ENCODE results near the gene PDE4D.

PDE4D gene

GRCh38 chr5:59791617-59792016 is 101.9 kb downstream of the PDE4D start:
- Histone ChIP-seq H3K79me1 (ENCODE audit: low read depth, low read length) (no peaks in the 10 kb centered on the region), H3K18ac (ENCODE audit: low read length) (no peak overlapping the region), H3K4ac (ENCODE audit: low read length) (no peak overlapping the region), H3K4me1 (ENCODE audit: control insufficient read depth in 2 of 2, insufficient read depth in 1 of 2, low read depth in 1 of 2, low read length in 2 of 2) (no peaks in the 10 kb centered on the region), H2BK5ac (ENCODE audit: low read length) (no peak overlapping the region), H3K27me3 (ENCODE audit: control insufficient read depth in 3 of 3, insufficient read depth in 3 of 3, low read depth in 1 of 3, low read length in 3 of 3) (peaks cover 0 to 4% (median 0%) of the 10 kb centered on the region in 3 experiments), H2BK15ac (ENCODE audit: low read length) (no peak overlapping the region), H3K4me3 (ENCODE audit: low read length in 2 of 2) (no peak overlapping the region), H3K4me2 (ENCODE audit: insufficient read depth, low read length, poor library complexity, severe bottlenecking) (no peak overlapping the region), H3K9me3 (replicated peaks in 1 of 2; ENCODE audit: control insufficient read depth in 2 of 2, insufficient read depth in 1 of 2, low read depth in 1 of 2, low read length in 2 of 2) (no peaks in the 10 kb centered on the region), H3K27ac (replicated peaks; ENCODE audit: low read length) (no peak overlapping the region), H3K9ac (ENCODE audit: low read depth, low read length, poor library complexity) (no peak overlapping the region), H2AFZ (ENCODE audit: low read length) (no peak overlapping the region), H2AK5ac (ENCODE audit: low read depth, low read length) (no peak overlapping the region), H4K8ac (ENCODE audit: low read depth, low read length) (no peak overlapping the region), H3K23ac (ENCODE audit: low read depth, low read length, poor library complexity) (no peak overlapping the region), H3K36me3 (replicated peaks in 1 of 2; ENCODE audit: control insufficient read depth in 2 of 2, insufficient read depth in 2 of 2, low read length in 2 of 2) (no peaks in the 10 kb centered on the region), H3K14ac (ENCODE audit: low read length) (no peak overlapping the region), H2BK120ac (ENCODE audit: low read depth, low read length) (no peak overlapping the region), H2BK12ac (ENCODE audit: low read length) (no peak overlapping the region), H4K91ac (ENCODE audit: low read depth, low read length, poor library complexity) (no peak overlapping the region)
- DNase-seq (ENCODE audit: low spot score), result no peak
- no CpG with 5 or more reads among the region's 3 CpGs for WGBS, 2 donors (ENCODE audit: extremely low coverage in 2 of 2, insufficient read length in 2 of 2, insufficient replicate concordance in 1 of 2)

DNA sequence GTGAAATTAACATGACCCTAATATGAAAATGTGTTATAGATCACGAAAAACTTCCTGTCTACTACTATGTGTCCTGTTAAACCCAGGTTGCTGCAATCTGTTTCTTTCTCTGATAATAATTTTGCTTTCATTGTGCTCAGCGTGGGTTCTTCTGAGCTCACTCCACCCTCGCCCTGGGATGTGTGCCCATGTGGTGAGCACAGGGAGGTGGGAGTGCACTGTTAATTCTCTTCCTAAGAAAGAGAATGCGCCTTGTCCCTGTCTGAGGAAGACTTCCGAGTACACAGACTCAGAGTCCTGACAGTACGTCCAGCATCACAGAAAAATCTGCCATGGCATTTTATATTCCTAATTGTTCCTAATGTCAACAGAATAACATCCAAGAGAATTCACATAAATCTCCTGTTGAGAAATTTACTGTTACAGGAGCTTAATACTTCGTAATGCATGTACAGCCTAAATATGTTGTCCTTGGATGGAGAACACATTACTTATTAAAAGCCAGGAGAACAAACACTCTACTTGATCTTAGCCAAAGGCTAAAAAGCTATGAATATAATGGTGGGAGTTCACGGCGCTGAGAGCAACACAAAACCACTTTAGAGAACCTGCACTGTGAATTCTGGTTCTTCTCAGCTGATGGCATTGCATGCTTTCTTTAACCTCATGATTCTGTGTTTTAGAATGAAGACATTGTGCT is 102.6 kb downstream of the PDE4D start:
- Histone ChIP-seq H2BK15ac (ENCODE audit: low read length) (no peak overlapping the region), H3K79me1 (ENCODE audit: low read depth, low read length) (no peaks in the 10 kb centered on the region), H3K36me3 (replicated peaks in 1 of 2; ENCODE audit: control insufficient read depth in 2 of 2, insufficient read depth in 2 of 2, low read length in 2 of 2) (no peaks in the 10 kb centered on the region), H3K4ac (ENCODE audit: low read length) (no peak overlapping the region), H3K18ac (ENCODE audit: low read length) (no peak overlapping the region), H3K4me2 (ENCODE audit: insufficient read depth, low read length, poor library complexity, severe bottlenecking) (no peak overlapping the region), H4K8ac (ENCODE audit: low read depth, low read length) (no peak overlapping the region), H3K9ac (ENCODE audit: low read depth, low read length, poor library complexity) (no peak overlapping the region), H3K4me1 (ENCODE audit: control insufficient read depth in 2 of 2, insufficient read depth in 1 of 2, low read depth in 1 of 2, low read length in 2 of 2) (no peaks in the 10 kb centered on the region), H3K23ac (ENCODE audit: low read depth, low read length, poor library complexity) (no peak overlapping the region), H3K9me3 (replicated peaks in 1 of 2; ENCODE audit: control insufficient read depth in 2 of 2, insufficient read depth in 1 of 2, low read depth in 1 of 2, low read length in 2 of 2) (no peaks in the 10 kb centered on the region), H2AFZ (ENCODE audit: low read length) (no peak overlapping the region), H3K27ac (replicated peaks; ENCODE audit: low read length) (no peak overlapping the region), H2BK5ac (ENCODE audit: low read length) (no peak overlapping the region), H3K27me3 (ENCODE audit: control insufficient read depth in 3 of 3, insufficient read depth in 3 of 3, low read depth in 1 of 3, low read length in 3 of 3) (peaks cover 0 to 4% (median 0%) of the 10 kb centered on the region in 3 experiments), H4K91ac (ENCODE audit: low read depth, low read length, poor library complexity) (no peak overlapping the region), H3K14ac (ENCODE audit: low read length) (no peak overlapping the region), H2BK120ac (ENCODE audit: low read depth, low read length) (no peak overlapping the region), H3K4me3 (ENCODE audit: low read length in 2 of 2) (no peak overlapping the region), H2BK12ac (ENCODE audit: low read length) (no peak overlapping the region), H2AK5ac (ENCODE audit: low read depth, low read length) (no peak overlapping the region)
- DNase-seq (ENCODE audit: low spot score), result no peak
- WGBS, 2 donors (ENCODE audit: extremely low coverage in 2 of 2, insufficient read length in 2 of 2, insufficient replicate concordance in 1 of 2), result no CpG with 5 or more reads among the region's 9 CpGs

- Histone ChIP-seq H3K9me3 (replicated peaks in 1 of 2; ENCODE audit: control insufficient read depth in 2 of 2, insufficient read depth in 1 of 2, low read depth in 1 of 2, low read length in 2 of 2) (no peaks in the 10 kb centered on the region), H3K79me1 (ENCODE audit: low read depth, low read length) (no peaks in the 10 kb centered on the region), H3K4me3 (ENCODE audit: low read length in 2 of 2) (no peak overlapping the region), H3K23ac (ENCODE audit: low read depth, low read length, poor library complexity) (no peak overlapping the region), H4K8ac (ENCODE audit: low read depth, low read length) (no peak overlapping the region), H3K9ac (ENCODE audit: low read depth, low read length, poor library complexity) (no peak overlapping the region), H2BK12ac (ENCODE audit: low read length) (no peak overlapping the region), H3K4ac (ENCODE audit: low read length) (no peak overlapping the region), H2BK5ac (ENCODE audit: low read length) (no peak overlapping the region), H2AFZ (ENCODE audit: low read length) (no peak overlapping the region), H4K91ac (ENCODE audit: low read depth, low read length, poor library complexity) (no peak overlapping the region), H2BK120ac (ENCODE audit: low read depth, low read length) (no peak overlapping the region), H3K27ac (replicated peaks; ENCODE audit: low read length) (no peak overlapping the region), H3K4me1 (ENCODE audit: control insufficient read depth in 2 of 2, insufficient read depth in 1 of 2, low read depth in 1 of 2, low read length in 2 of 2) (no peaks in the 10 kb centered on the region), H3K18ac (ENCODE audit: low read length) (no peak overlapping the region), H3K27me3 (ENCODE audit: control insufficient read depth in 3 of 3, insufficient read depth in 3 of 3, low read depth in 1 of 3, low read length in 3 of 3) (peaks cover 0 to 4% (median 0%) of the 10 kb centered on the region in 3 experiments), H3K14ac (ENCODE audit: low read length) (no peak overlapping the region), H3K36me3 (replicated peaks in 1 of 2; ENCODE audit: control insufficient read depth in 2 of 2, insufficient read depth in 2 of 2, low read length in 2 of 2) (no peaks in the 10 kb centered on the region), H3K4me2 (ENCODE audit: insufficient read depth, low read length, poor library complexity, severe bottlenecking) (no peak overlapping the region), H2AK5ac (ENCODE audit: low read depth, low read length) (no peak overlapping the region), H2BK15ac (ENCODE audit: low read length) (no peak overlapping the region)
- no peak for DNase-seq (ENCODE audit: low spot score)
- no CpG with 5 or more reads among the region's 7 CpGs for WGBS, 2 donors (ENCODE audit: extremely low coverage in 2 of 2, insufficient read length in 2 of 2, insufficient replicate concordance in 1 of 2)
Measured at GRCh38 chr5:59790376-59790775, 103.2 kb downstream of the PDE4D start.

GRCh38 chr5:59789894-59790293 is 103.6 kb downstream of the PDE4D start:
- no peak overlapping the region for H3K14ac ChIP-seq (ENCODE audit: low read length)
- no peak overlapping the region for H3K4ac ChIP-seq (ENCODE audit: low read length)
- H4K8ac ChIP-seq (ENCODE audit: low read depth, low read length), result no peak overlapping the region
- H3K4me2 ChIP-seq (ENCODE audit: insufficient read depth, low read length, poor library complexity, severe bottlenecking), result no peak overlapping the region
- H3K27me3 ChIP-seq (ENCODE audit: control insufficient read depth in 3 of 3, insufficient read depth in 3 of 3, low read depth in 1 of 3, low read length in 3 of 3), result peaks cover 0 to 4% (median 0%) of the 10 kb centered on the region in 3 experiments
- no peak overlapping the region for H3K9ac ChIP-seq (ENCODE audit: low read depth, low read length, poor library complexity)
- no peaks in the 10 kb centered on the region for H3K36me3 ChIP-seq (replicated peaks in 1 of 2; ENCODE audit: control insufficient read depth in 2 of 2, insufficient read depth in 2 of 2, low read length in 2 of 2)
- no peak overlapping the region for H3K23ac ChIP-seq (ENCODE audit: low read depth, low read length, poor library complexity)
- H3K4me1 ChIP-seq (ENCODE audit: control insufficient read depth in 2 of 2, insufficient read depth in 1 of 2, low read depth in 1 of 2, low read length in 2 of 2), result no peaks in the 10 kb centered on the region
- no peak overlapping the region for H2AFZ ChIP-seq (ENCODE audit: low read length)
- no peak overlapping the region for H3K27ac ChIP-seq (replicated peaks; ENCODE audit: low read length)
- H4K91ac ChIP-seq (ENCODE audit: low read depth, low read length, poor library complexity), result no peak overlapping the region
- H2BK5ac ChIP-seq (ENCODE audit: low read length), result no peak overlapping the region
- no peak overlapping the region for H2AK5ac ChIP-seq (ENCODE audit: low read depth, low read length)
- H3K9me3 ChIP-seq (replicated peaks in 1 of 2; ENCODE audit: control insufficient read depth in 2 of 2, insufficient read depth in 1 of 2, low read depth in 1 of 2, low read length in 2 of 2), result no peaks in the 10 kb centered on the region
- H2BK120ac ChIP-seq (ENCODE audit: low read depth, low read length), result no peak overlapping the region
- no peak overlapping the region for H2BK12ac ChIP-seq (ENCODE audit: low read length)
- H3K79me1 ChIP-seq (ENCODE audit: low read depth, low read length), result no peaks in the 10 kb centered on the region
- WGBS, 2 donors (ENCODE audit: extremely low coverage in 2 of 2, insufficient read length in 2 of 2, insufficient replicate concordance in 1 of 2), result no CpG with 5 or more reads among the region's 2 CpGs
- no peak overlapping the region for H3K18ac ChIP-seq (ENCODE audit: low read length)
- no peak overlapping the region for H3K4me3 ChIP-seq (ENCODE audit: low read length in 2 of 2)
- no peak for DNase-seq (ENCODE audit: low spot score)
- H2BK15ac ChIP-seq (ENCODE audit: low read length), result no peak overlapping the region
